ENCODE results near the gene DBF4. TPM values are rescaled to one million over a fixed set of nuclear protein-coding genes. Genes with fewer than 3 reads are reported as not detected.
A peak's percentile ranks its signal among the peaks of the same experiment; 100 is the strongest.

The DBF4 gene
- total and polyA plus RNA-seq, 9 of the 15 experiments (the other 6 are each of a cell fraction or from before 2014, with no cell fraction given), result 37.8 to 145 (median 104) TPM

DNA sequence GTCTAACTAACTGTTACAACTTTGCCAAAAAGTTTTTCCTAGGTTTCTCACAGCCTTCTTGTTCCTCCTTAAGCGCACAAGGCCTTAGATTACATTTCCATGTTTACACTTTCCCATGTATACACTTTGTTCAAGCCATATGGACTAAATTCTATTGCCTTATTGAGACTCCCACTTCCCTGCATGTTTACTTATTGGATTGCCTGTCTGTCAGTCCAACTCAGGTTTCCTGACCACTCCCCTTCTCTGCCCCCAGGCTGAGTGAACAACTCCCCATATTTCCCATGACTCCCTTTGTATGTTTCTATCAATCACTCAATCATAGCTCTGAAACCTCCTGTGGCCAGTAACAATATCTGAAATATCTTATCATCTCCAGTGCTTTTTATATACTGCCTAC, 43.2 kb upstream of the DBF4 start:
- WGBS (ENCODE audit: insufficient coverage, low coverage, missing lambda C conversion rate), result 100% methylated on average over 1 of the region's 1 CpG
- no peak for FAIRE-seq
- no peak overlapping the region for H3K4me3 ChIP-seq
- H3K9me1 ChIP-seq (ENCODE audit: control insufficient read depth, insufficient read depth, low read length), result no peaks in the 10 kb centered on the region
- H3K79me2 ChIP-seq (ENCODE audit: control insufficient read depth, insufficient read depth, low read length), result no peaks in the 10 kb centered on the region
- in situ Hi-C loops (cut with MboI) (no loop called here), intact Hi-C loops (cut with micrococcal nuclease) (no loop called here)
- no peaks in the 10 kb centered on the region for H3K9me3 ChIP-seq (replicated peaks; ENCODE audit: control insufficient read depth, insufficient read depth, low read depth, low read length)
- peaks cover 18% of the 10 kb centered on the region; the same call in 2 of the 3 replicates for H3K36me3 ChIP-seq (ENCODE audit: control insufficient read depth, insufficient read depth, low read length)
- ChIA-PET CTCF (ENCODE audit: low intra/inter-chr PET ratio) (no interaction called here), POLR2A (interaction anchor here (0.7 kb wide), 1 partner anchor 958 kb away, joined by 3 read pairs; no protein-coding TSS in a partner anchor)
- no TSS peak for BruUV-seq (replicated peaks)
- H4K20me1 ChIP-seq (replicated peaks; ENCODE audit: control insufficient read depth, insufficient read depth, low read length), result no peaks in the 10 kb centered on the region
- H3K4me2 ChIP-seq (ENCODE audit: insufficient read depth, low read length), result no peak overlapping the region
- H3K4me1 ChIP-seq (replicated peaks in 1 of 2; ENCODE audit: control insufficient read depth in 2 of 2, insufficient read depth in 2 of 2, low read length in 2 of 2), result no peaks in the 10 kb centered on the region
- TF ChIP-seq SP1 (CRISPR knock-in tag; IDR thresholded peaks at IDR 0.05) (no peak), MEIS2 (IDR thresholded peaks at IDR 0.05; ENCODE audit: partially characterized antibody) (peak; percentile 12), ZNF695 (CRISPR knock-in tag; IDR thresholded peaks at IDR 0.05) (no peak)
- TF ChIP-seq, protein P1, sequence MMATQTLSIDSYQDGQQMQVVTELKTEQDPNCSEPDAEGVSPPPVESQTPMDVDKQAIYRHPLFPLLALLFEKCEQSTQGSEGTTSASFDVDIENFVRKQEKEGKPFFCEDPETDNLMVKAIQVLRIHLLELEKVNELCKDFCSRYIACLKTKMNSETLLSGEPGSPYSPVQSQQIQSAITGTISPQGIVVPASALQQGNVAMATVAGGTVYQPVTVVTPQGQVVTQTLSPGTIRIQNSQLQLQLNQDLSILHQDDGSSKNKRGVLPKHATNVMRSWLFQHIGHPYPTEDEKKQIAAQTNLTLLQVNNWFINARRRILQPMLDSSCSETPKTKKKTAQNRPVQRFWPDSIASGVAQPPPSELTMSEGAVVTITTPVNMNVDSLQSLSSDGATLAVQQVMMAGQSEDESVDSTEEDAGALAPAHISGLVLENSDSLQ (IDR thresholded peaks at IDR 0.05), result peak; percentile 78
- DNase-seq (ENCODE audit: extremely low read depth in 1 of 4, low spot score in 3 of 4), result peak in 2 of 4 experiments; percentile 11
- H2AFZ ChIP-seq (ENCODE audit: low read depth, low read length), result no peak overlapping the region
- ATAC-seq, result peak; percentile 35
- H3K27ac ChIP-seq (ENCODE audit: extremely low read depth, low read depth, low read length), result no peak overlapping the region
- H3K27me3 ChIP-seq (ENCODE audit: control insufficient read depth in 2 of 2, insufficient read depth in 2 of 2, low read length in 2 of 2), result no peaks in the 10 kb centered on the region
- no peak overlapping the region for H3K9ac ChIP-seq (ENCODE audit: insufficient read depth in 1 of 2, low read depth in 2 of 2, low read length in 2 of 2)

DNA sequence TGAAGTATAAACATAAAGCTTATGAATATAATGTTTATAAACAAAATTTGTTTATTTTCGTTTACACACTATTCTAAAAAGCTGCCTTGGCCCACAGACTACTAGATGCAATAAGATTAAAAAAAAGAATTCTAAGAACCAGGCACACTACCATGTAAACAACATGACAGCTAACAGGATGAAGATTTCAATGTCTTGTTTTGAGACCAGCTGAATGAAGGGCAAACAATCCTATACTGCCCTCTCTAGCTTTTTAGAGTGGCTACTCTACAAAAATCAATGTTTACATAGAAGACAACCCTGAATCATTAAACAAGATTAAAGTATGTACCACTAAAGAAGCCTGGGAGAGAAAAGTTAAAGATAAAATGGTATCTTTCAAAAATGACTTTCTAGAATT, 38.7 kb upstream of the DBF4 start:
- BruUV-seq (replicated peaks), result no TSS peak
- in situ Hi-C loops (cut with MboI) (no loop called here), intact Hi-C loops (cut with micrococcal nuclease) (no loop called here)
- H3K79me2 ChIP-seq (ENCODE audit: control insufficient read depth, insufficient read depth, low read length), result no peaks in the 10 kb centered on the region
- ATAC-seq (no peak), DNase-seq (ENCODE audit: extremely low read depth in 1 of 4, low spot score in 3 of 4) (no peak), FAIRE-seq (no peak)
- 0% methylated on average over 1 of the region's 1 CpG for WGBS (ENCODE audit: insufficient coverage, low coverage, missing lambda C conversion rate)
- ChIA-PET CTCF (ENCODE audit: low intra/inter-chr PET ratio) (no interaction called here), POLR2A (interaction anchor here (1.0 to 1.2 kb wide), 2 partner anchors 20 kb away, joined by 3 to 4 read pairs; no protein-coding TSS in a partner anchor)
- H3K4me2 ChIP-seq (ENCODE audit: insufficient read depth, low read length), result no peak overlapping the region
- H3K9me3 ChIP-seq (replicated peaks; ENCODE audit: control insufficient read depth, insufficient read depth, low read depth, low read length), result no peaks in the 10 kb centered on the region
- H3K4me1 ChIP-seq (replicated peaks in 1 of 2; ENCODE audit: control insufficient read depth in 2 of 2, insufficient read depth in 2 of 2, low read length in 2 of 2), result no peaks in the 10 kb centered on the region
- no peak overlapping the region for H3K4me3 ChIP-seq
- no peak overlapping the region for H3K27ac ChIP-seq (ENCODE audit: extremely low read depth, low read depth, low read length)
- H3K9ac ChIP-seq (ENCODE audit: insufficient read depth in 1 of 2, low read depth in 2 of 2, low read length in 2 of 2), result no peak overlapping the region
- H4K20me1 ChIP-seq (replicated peaks; ENCODE audit: control insufficient read depth, insufficient read depth, low read length), result no peaks in the 10 kb centered on the region
- no peaks in the 10 kb centered on the region for H3K9me1 ChIP-seq (ENCODE audit: control insufficient read depth, insufficient read depth, low read length)
- H3K36me3 ChIP-seq (ENCODE audit: control insufficient read depth, insufficient read depth, low read length), result peaks cover 27% of the 10 kb centered on the region; the same call in 2 of the 3 replicates
- H2AFZ ChIP-seq (ENCODE audit: low read depth, low read length), result no peak overlapping the region
- no peak for TF ChIP-seq ZKSCAN1 (IDR thresholded peaks at IDR 0.05; ENCODE audit: low read depth, low read length)
- no peak for TF ChIP-seq SRSF7 (optimal IDR thresholded peaks at IDR 0.05; ENCODE audit: low read depth, low read length)
- no peak for TF ChIP-seq KLF1 (tag; IDR thresholded peaks at IDR 0.05)
- TF ChIP-seq, protein P2, sequence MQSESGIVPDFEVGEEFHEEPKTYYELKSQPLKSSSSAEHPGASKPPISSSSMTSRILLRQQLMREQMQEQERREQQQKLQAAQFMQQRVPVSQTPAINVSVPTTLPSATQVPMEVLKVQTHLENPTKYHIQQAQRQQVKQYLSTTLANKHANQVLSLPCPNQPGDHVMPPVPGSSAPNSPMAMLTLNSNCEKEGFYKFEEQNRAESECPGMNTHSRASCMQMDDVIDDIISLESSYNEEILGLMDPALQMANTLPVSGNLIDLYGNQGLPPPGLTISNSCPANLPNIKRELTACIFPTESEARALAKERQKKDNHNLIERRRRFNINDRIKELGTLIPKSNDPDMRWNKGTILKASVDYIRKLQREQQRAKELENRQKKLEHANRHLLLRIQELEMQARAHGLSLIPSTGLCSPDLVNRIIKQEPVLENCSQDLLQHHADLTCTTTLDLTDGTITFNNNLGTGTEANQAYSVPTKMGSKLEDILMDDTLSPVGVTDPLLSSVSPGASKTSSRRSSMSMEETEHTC (IDR thresholded peaks at IDR 0.05), result no peak
- no peak for TF ChIP-seq ZNF766 (CRISPR knock-in tag; conservative IDR thresholded peaks at IDR 0.05)
- no peak for TF ChIP-seq PURB (CRISPR knock-in tag; IDR thresholded peaks at IDR 0.05; ENCODE audit: low read depth)
- H3K27me3 ChIP-seq (ENCODE audit: control insufficient read depth in 2 of 2, insufficient read depth in 2 of 2, low read length in 2 of 2), result no peaks in the 10 kb centered on the region

Measured in K562 (cell line).